Stimulated activated effector memory CD8-positive, alpha-beta T cell treated with anti-CD3 and anti-CD28 coated beads, Interleukin-12 subunit alpha, Interleukin-12 subunit beta, amount 100 ng/mL, for 72 hours (primary cell): ENCODE results near the gene OR1D5.

Source experiments
- ATAC-seq: fragments of 150-1000 bp; cut with Tn5 transposase; 2 replicates; pipeline ENCODE4 v1.10.0; 2021
- DNase-seq, 2 donors: peaks; one replicate each; pipeline ENCODE4 v3.0.0; 2021 to 2022; ENCODE audit warnings: low spot score in 2 of 2
- H3K27ac Mint-ChIP-seq: one replicate; pipeline ENCODE4 v1.8.0; 2022; ENCODE audit warnings: mild to moderate bottlenecking, mixed read lengths
- H3K36me3 Mint-ChIP-seq: one replicate; pipeline ENCODE4 v1.8.0; 2022; ENCODE audit warnings: mild to moderate bottlenecking, mixed read lengths
- H3K4me1 Mint-ChIP-seq: one replicate; pipeline ENCODE4 v1.8.0; 2022; ENCODE audit warnings: mixed read lengths
- H3K4me3 Mint-ChIP-seq: one replicate; pipeline ENCODE4 v1.8.0; 2022; ENCODE audit warnings: mild to moderate bottlenecking, mixed read lengths
- H3K9me3 Mint-ChIP-seq: one replicate; pipeline ENCODE4 v1.8.0; 2022; ENCODE audit warnings: mixed read lengths

Gene OR1D5

DNA sequence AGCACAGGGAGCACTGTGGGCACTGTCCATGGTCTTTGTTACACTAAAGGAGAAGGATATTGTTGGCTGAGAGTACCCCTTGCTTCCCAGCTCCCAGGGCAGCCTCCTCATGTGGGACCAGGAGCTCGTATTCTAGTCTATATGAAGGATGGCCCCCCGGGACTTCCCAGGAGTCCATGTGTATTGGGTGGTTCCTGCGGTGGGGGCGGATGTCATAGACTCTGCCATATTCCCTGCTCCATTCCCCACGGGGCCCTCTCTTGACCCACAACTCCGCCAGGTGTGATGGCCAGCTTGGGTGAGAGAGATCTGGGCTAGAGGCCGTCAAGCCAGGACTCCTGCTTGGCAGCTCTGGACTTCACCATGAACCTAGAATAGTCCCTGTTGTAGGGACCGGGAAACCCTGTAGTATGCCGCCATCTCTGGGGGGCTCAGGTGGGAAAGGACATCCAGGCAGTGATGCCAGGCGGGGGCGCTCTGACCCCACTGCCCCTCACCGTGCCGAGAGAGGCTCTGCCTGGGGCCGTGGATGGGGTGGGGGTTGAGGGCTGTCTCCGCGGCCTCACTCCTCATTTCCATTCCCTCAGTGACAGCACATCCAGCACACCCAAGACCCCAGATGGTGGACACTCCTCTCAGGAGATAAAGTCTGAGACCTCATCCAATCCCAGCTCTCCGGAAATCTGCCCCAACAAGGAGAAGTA is 37.8 kb downstream of the OR1D5 start:
- no peak for DNase-seq
- Mint-ChIP-seq H3K27ac (no peak overlapping the region), H3K36me3 (peaks cover 45% of the 10 kb centered on the region), H3K9me3 (peaks cover 3% of the 10 kb centered on the region), H3K4me1 (peaks cover 4% of the 10 kb centered on the region), H3K4me3 (no peak overlapping the region)
- no peak for ATAC-seq

DNA sequence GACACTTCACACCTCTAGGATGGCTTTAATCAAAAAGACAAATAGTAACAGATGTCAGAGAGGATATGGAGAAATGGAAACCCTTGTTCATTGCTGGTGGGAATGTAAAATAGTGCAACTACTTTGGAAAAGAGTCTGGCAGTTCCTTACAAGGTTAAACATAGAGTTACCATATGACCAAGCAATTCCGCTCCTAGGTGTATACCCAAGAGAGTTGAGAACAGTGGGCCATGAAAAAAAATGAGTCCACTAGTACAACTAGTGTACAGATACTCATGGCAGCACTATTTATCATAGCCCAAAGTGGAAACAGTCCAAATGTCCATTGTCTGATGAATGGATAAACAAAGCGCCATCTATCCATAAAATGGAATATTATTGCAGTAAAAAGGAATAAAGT is 39.1 kb downstream of the OR1D5 start:
- no peak for ATAC-seq
- Mint-ChIP-seq H3K27ac (no peak overlapping the region), H3K4me1 (peaks cover 4% of the 10 kb centered on the region), H3K4me3 (no peak overlapping the region), H3K9me3 (peaks cover 3% of the 10 kb centered on the region), H3K36me3 (peaks cover 54% of the 10 kb centered on the region)
- DNase-seq = no peak

DNA sequence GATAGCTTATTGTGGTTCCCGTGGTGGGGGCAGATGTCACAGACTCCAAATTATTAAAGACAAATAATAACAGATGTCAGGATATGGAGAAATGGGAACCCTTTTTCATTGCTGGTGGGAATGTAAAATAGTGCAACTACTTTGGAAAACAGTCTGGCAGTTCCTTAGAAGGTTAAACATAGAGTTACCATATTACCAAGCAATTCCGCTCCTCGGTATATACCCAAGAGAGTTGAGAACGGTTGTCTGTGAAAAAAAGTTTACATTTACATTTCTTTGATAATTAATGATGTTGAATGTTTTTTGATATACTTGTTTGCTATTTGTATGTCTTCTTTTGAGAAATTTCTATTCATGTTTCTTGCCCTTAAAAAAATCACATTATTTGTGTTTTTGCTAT is 41.2 kb downstream of the OR1D5 start:
- no peak overlapping the region for H3K27ac Mint-ChIP-seq
- H3K36me3 Mint-ChIP-seq = peaks cover 41% of the 10 kb centered on the region
- peaks cover 4% of the 10 kb centered on the region for H3K4me1 Mint-ChIP-seq
- no peak for DNase-seq
- no peak overlapping the region for H3K4me3 Mint-ChIP-seq
- H3K9me3 Mint-ChIP-seq = peaks cover 3% of the 10 kb centered on the region
- ATAC-seq = no peak

DNA sequence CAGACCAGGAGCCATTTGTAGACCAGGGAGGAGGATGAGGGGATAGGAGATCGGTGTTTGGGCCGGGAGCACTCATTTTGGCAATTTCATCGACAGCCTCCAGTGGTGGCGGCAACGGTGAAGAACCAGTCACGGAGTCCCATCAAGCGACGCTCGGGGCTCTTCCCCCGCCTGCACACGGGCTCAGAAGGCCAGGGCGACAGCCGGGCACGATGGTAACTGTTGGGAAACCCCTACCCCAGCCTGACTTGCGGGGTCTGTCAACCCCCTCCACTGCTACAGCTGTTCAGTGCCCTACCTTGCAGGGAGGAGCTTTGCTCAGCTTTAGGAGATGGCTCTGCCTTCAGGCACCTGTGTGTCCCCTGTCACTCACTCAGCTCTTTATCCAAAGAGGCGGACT is 43.0 kb downstream of the OR1D5 start:
- Mint-ChIP-seq H3K27ac (no peak overlapping the region), H3K9me3 (peaks cover 3% of the 10 kb centered on the region), H3K4me3 (no peak overlapping the region), H3K4me1 (peaks cover 4% of the 10 kb centered on the region), H3K36me3 (peaks cover 36% of the 10 kb centered on the region)
- ATAC-seq (no peak), DNase-seq (no peak)

DNA sequence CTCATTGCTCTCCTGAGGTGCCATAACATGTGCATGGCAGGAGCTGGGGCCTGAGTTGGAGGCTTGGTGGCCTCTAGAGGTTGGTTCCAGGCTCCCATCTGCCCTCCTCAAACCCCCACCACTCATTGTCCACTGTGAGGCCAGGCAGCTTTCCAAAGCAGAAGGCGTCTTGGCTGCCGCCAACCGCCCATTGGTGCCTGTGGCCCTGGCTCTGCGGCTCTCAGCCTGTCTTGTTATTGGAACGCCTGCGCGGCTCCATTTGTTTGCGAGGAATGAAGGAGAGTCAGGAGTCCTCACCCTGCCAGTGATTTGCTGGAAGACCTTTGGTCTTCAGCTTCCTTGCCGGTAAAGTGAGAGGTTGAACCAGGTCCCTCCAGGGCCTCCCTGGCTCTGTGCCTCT is 43.6 kb downstream of the OR1D5 start:
- ATAC-seq (no peak), DNase-seq (no peak)
- Mint-ChIP-seq H3K27ac (no peak overlapping the region), H3K36me3 (peaks cover 36% of the 10 kb centered on the region), H3K4me1 (peaks cover 4% of the 10 kb centered on the region), H3K9me3 (peaks cover 3% of the 10 kb centered on the region), H3K4me3 (no peak overlapping the region)

DNA sequence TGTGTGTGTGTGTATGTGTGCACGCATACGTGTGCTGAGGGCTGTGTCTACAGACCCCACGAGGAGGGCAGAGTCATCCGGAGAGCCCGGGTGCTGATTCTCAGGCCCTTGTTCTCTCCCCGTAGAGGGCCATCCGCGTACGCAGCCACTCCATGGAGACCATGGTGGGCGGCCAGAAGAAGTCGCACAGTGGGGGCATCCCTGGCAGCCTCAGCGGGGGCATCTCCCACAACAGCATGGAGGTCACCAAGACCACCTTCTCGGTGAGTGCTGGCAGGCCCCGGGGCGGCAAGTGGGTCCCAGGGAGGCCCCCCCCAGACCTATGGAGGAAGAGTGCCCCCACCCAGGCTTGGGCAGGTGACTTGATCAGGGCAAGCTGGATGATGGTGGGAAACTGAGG is 45.5 kb downstream of the OR1D5 start:
- Mint-ChIP-seq H3K27ac (no peak overlapping the region), H3K36me3 (peaks cover 38% of the 10 kb centered on the region), H3K4me3 (no peak overlapping the region), H3K9me3 (peaks cover under 1% of the 10 kb centered on the region), H3K4me1 (no peaks in the 10 kb centered on the region)
- DNase-seq = no peak
- no peak for ATAC-seq

DNA sequence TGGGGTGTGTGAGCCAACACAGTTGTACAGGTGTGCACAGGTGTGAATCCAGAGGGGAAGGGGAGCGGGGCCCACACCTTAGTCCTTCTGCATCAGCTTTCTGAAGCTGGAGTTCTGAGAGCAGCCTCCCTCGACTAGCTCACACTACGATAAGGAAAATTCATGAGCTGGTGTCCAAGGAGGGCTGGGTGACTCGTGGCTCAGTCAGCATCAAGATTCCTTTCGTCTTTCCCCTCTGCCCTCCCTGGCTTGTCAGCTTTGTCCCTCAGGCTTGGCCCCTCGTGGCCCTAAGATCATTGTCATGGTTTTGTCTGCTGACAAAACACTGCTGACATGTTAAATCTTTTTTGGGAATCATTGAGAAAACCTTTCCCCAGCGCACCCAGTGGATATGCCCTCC is 47.5 kb downstream of the OR1D5 start:
- no peaks in the 10 kb centered on the region for H3K9me3 Mint-ChIP-seq
- H3K36me3 Mint-ChIP-seq = peaks cover 26% of the 10 kb centered on the region
- no peak overlapping the region for H3K27ac Mint-ChIP-seq
- no peaks in the 10 kb centered on the region for H3K4me1 Mint-ChIP-seq
- ATAC-seq = no peak
- DNase-seq = no peak
- H3K4me3 Mint-ChIP-seq = no peak overlapping the region

DNA sequence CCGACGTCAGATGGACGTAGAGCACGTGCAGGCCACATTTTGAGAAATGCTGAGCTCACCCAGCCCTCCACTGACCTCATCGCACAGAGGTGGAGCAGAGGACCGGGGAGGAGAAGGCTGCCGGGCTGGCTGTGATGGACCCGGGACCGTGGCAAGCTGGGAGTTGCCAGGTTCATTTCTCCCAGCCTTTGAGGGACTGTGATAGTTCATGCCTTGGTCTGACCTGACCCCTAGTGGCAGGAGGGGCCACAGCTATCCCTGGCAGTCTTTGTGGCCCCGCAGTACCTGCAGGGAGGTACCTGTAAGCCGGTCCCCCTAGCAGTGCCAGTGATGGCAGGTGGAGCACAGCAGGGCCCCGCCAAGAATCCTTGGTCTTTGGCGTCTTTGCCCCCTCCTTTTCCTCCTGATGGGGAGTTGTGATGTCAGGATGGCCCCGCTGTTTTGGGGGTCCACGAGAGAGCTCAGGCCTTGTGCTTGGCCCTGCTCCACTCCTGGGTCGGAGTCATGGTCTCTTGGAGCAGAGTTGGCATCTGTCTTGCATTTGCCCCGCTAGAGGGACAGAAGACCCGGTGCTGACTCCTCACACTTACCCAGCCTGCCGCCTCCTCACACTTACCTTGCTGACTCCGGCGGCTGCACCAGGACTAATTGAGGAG is 50.4 kb downstream of the OR1D5 start:
- no peaks in the 10 kb centered on the region for H3K9me3 Mint-ChIP-seq
- H3K4me1 Mint-ChIP-seq = no peaks in the 10 kb centered on the region
- ATAC-seq (peak; percentile 86), DNase-seq (peak; percentile 29 to 69)
- no peak overlapping the region for H3K4me3 Mint-ChIP-seq
- H3K27ac Mint-ChIP-seq = no peak overlapping the region
- peaks cover 15% of the 10 kb centered on the region for H3K36me3 Mint-ChIP-seq
